HepG2 (cell line): ENCODE data around the gene TRIM72. TPM values are rescaled to one million over a fixed set of nuclear protein-coding genes. Genes with fewer than 3 reads are reported as not detected.

Experiments
- ATAC-seq: fragments of 200-7000 bp; cut with Tn5 transposase; 3 replicates; pipeline ENCODE4 v1.9.1; 2020; ENCODE audit warnings: mild to moderate bottlenecking, moderate library complexity
- BruUV-seq: library from RNA; stranded (reverse); fragments of 400-500 nt; replicated peaks from 2 replicates; lab custom pipeline; 2021; lab: Mats Ljungman, UMichigan
- CTCF ChIA-PET: fragments of 300-600 bp; formaldehyde crosslinking; extraction: SDS; loops from one replicate; lab custom pipeline; 2021; ENCODE audit warnings: low total read pairs, inconsistent platforms, low intra/inter-chr PET ratio; lab: Yijun Ruan, JAX
- POLR2A ChIA-PET: fragments of 350-600 bp; sonication (Branson Sonifier 250); formaldehyde crosslinking; loops from one replicate; lab custom pipeline; 2020; ENCODE audit warnings: antibody characterized with exemption, inconsistent platforms; lab: Yijun Ruan, JAX
- DNase-seq: peaks from one replicate; pipeline ENCODE4 v3.0.0-alpha.2; 2015; ENCODE audit warnings: low spot score
- FAIRE-seq: peaks from 3 replicates; lab custom pipeline; 2011; peaks lifted over from hg19 to GRCh38; lab: Jason Lieb, UNC
- H2AFZ ChIP-seq: one replicate; pipeline ENCODE4 v1.6.1; 2011; ENCODE audit warnings: low read length, inconsistent platforms
- H3K27ac ChIP-seq: fragments of 300-600 bp; 3 replicates; pipeline ENCODE4 v1.8.0; 2011; ENCODE audit warnings: mixed run types, mild to moderate bottlenecking, mixed read lengths, low read length, inconsistent platforms; ENCODE audit not compliant: insufficient read depth; ENCODE audit errors: extremely low read length
- H3K27me3 ChIP-seq, 2 experiments: fragments of 200-600 bp in 1 of 2; 2 replicates in 1 of 2; 3 replicates in 1 of 2; pipeline versions ENCODE4 v1.6.0 to v1.8.0; 2011; ENCODE audit warnings: low read length in 2 of 2, mild to moderate bottlenecking in 2 of 2, moderate library complexity in 2 of 2, inconsistent platforms in 1 of 2; ENCODE audit not compliant: insufficient read depth in 2 of 2, control insufficient read depth in 1 of 2
- H3K36me3 ChIP-seq, 2 experiments: fragments of 200-600 bp in 1 of 2; replicated peaks in 1 of 2; 2 replicates in 1 of 2; 3 replicates in 1 of 2; pipeline versions ENCODE4 v1.5.1 to v1.8.0; 2011; ENCODE audit warnings: low read length in 2 of 2, inconsistent platforms in 1 of 2; ENCODE audit not compliant: insufficient read depth in 2 of 2, control insufficient read depth in 1 of 2
- H3K4me1 ChIP-seq: 2 replicates; pipeline ENCODE4 v1.5.1; 2012; ENCODE audit warnings: low read length, inconsistent platforms; ENCODE audit not compliant: insufficient read depth
- H3K4me2 ChIP-seq: 2 replicates; pipeline ENCODE4 v1.6.0; 2011; ENCODE audit warnings: low read depth, low read length, inconsistent platforms
- H3K4me3 ChIP-seq, 3 experiments: fragments of 200-600 bp in 1 of 3; sonication (generic), shearing (Covaris generic) in 1 of 3; replicated peaks in 1 of 3; 2 replicates each; pipeline ENCODE4 v1.5.1; 2011 to 2016; ENCODE audit warnings: low read length in 3 of 3, inconsistent platforms in 2 of 3, low read depth in 2 of 3, mild to moderate bottlenecking in 2 of 3, control low read depth in 1 of 3, mixed read lengths in 1 of 3; ENCODE audit not compliant: insufficient read depth in 1 of 3
- H3K79me2 ChIP-seq: one replicate; pipeline ENCODE4 v1.6.1; 2011; ENCODE audit warnings: low read length, inconsistent platforms; ENCODE audit not compliant: insufficient read depth
- H3K9ac ChIP-seq: 2 replicates; pipeline ENCODE4 v1.6.0; 2011; ENCODE audit warnings: mild to moderate bottlenecking, low read depth, low read length, inconsistent platforms; ENCODE audit not compliant: insufficient read depth
- H3K9me3 ChIP-seq: 2 replicates; pipeline ENCODE4 v1.5.1; 2012; ENCODE audit warnings: mild to moderate bottlenecking, low read length
- H4K20me1 ChIP-seq: 2 replicates; pipeline ENCODE4 v1.6.0; 2011; ENCODE audit warnings: inconsistent platforms, mild to moderate bottlenecking, low read length, moderate library complexity; ENCODE audit not compliant: insufficient read depth
- BCL6 ChIP-seq: IDR thresholded peaks from 2 replicates; pipeline ENCODE4 v1.6.1; 2016; ENCODE audit warnings: missing genetic modification reagents, missing compliant biosample characterization
- MAF1 ChIP-seq: sonication (generic); formaldehyde crosslinking; IDR thresholded peaks from 2 replicates; pipeline ENCODE4 v1.5.0; 2020; ENCODE audit warnings: missing genetic modification reagents, borderline replicate concordance
- MAFK ChIP-seq, 2 experiments: IDR thresholded peaks in 1 of 2; conservative IDR thresholded peaks in 1 of 2; 2 replicates each; pipeline ENCODE4 v1.6.1; 2011; ENCODE audit warnings: improper control_type of control experiment in 2 of 2, low read length in 2 of 2
- MXI1 ChIP-seq: IDR thresholded peaks from 3 replicates; pipeline ENCODE4 v1.6.1; 2012; ENCODE audit warnings: low read depth, low read length, inconsistent platforms, borderline replicate concordance
- NFIB ChIP-seq: sonication (generic); formaldehyde crosslinking; IDR thresholded peaks from 2 replicates; pipeline ENCODE4 v1.9.0; 2021; ENCODE audit warnings: missing genetic modification reagents, mild to moderate bottlenecking, borderline replicate concordance
- NONO ChIP-seq, 2 experiments: fragments of 450-650 bp in 1 of 2; sonication (generic) in 1 of 2; formaldehyde crosslinking in 1 of 2; IDR thresholded peaks in 1 of 2; conservative IDR thresholded peaks in 1 of 2; 2 replicates each; pipeline versions ENCODE4 v1.6.1 to v1.8.0; 2017 to 2022; ENCODE audit warnings: mild to moderate bottlenecking in 1 of 2, missing genetic modification reagents in 1 of 2, moderate library complexity in 1 of 2
- ZBTB20 ChIP-seq: sonication (generic); formaldehyde crosslinking; IDR thresholded peaks from 2 replicates; pipeline ENCODE4 v1.8.1; 2023; ENCODE audit warnings: missing genetic modification reagents, low read depth, mild to moderate bottlenecking, borderline replicate concordance
- WGBS: methylation state at CpG from one replicate; pipeline ENCODE4 v1.1.6; 2017; ENCODE audit warnings: low lambda C conversion rate; 5-methylcytosine and 5-hydroxymethylcytosine counted together
- in situ Hi-C: cut with HindIII; loops from 2 replicates; pipeline ENCODE4 v1.10.0; 2017; ENCODE audit warnings: low pct_unique_long_range_greater_than_20kb; ENCODE audit not compliant: extremely low pct_ligation_motif_present
- intact Hi-C: fragments of 100-400 bp; cut with micrococcal nuclease; formaldehyde crosslinking; loops from one replicate; pipeline ENCODE4 v1.10.0; 2022; ENCODE audit not compliant: unreplicated experiment
- polyA plus RNA-seq, 8 experiments: library from polyadenylated mRNA; depleted of rRNA in 3 of 8; stranded (reverse) in 7 of 8; unstranded in 1 of 8; fragments of >200 nt; fragmentation: Illumina TruSeq in 4 of 8; extraction: Trizol in 4 of 8; gene quantifications; 2 replicates each; pipeline versions ENCODE4 v1.2.1 to v1.2.3, GENCODE V29; 2011 to 2016; ENCODE audit warnings: low read depth in 4 of 8, missing spikeins in 1 of 8, mixed read lengths in 1 of 8; ENCODE audit not compliant: insufficient read depth in 1 of 8
- total RNA-seq, 5 experiments: library from RNA; depleted of rRNA; stranded (reverse); fragments of >200 nt; fragmentation: Illumina TruSeq; extraction: Trizol; gene quantifications; 2 replicates each; pipeline ENCODE4 v1.2.3, GENCODE V29; 2016; ENCODE audit warnings: low read depth in 1 of 5
- TF ChIP-seq, protein P1 (sequence below): sonication (generic); formaldehyde crosslinking; IDR thresholded peaks from 2 replicates; pipeline ENCODE4 v1.9.0; 2021; ENCODE audit warnings: missing genetic modification reagents, borderline replicate concordance
- TF ChIP-seq, protein P2 (sequence below): sonication (generic); formaldehyde crosslinking; conservative IDR thresholded peaks from 2 replicates; pipeline ENCODE4 v1.8.1; 2023; ENCODE audit warnings: missing genetic modification reagents
- TF ChIP-seq, protein P3 (sequence below): sonication (generic); formaldehyde crosslinking; IDR thresholded peaks from 2 replicates; pipeline ENCODE4 v1.8.1; 2023; ENCODE audit warnings: mild to moderate bottlenecking, moderate library complexity, missing genetic modification reagents
- TF ChIP-seq, protein P4 (sequence below): IDR thresholded peaks from 2 replicates; pipeline ENCODE4 v1.6.1; 2016; ENCODE audit warnings: low read depth, missing genetic modification reagents, missing compliant biosample characterization

Gene TRIM72
- total and polyA plus RNA-seq, 2 of the 13 experiments (the other 11 are each of a cell fraction or from before 2014, with no cell fraction given), result not detected

DNA sequence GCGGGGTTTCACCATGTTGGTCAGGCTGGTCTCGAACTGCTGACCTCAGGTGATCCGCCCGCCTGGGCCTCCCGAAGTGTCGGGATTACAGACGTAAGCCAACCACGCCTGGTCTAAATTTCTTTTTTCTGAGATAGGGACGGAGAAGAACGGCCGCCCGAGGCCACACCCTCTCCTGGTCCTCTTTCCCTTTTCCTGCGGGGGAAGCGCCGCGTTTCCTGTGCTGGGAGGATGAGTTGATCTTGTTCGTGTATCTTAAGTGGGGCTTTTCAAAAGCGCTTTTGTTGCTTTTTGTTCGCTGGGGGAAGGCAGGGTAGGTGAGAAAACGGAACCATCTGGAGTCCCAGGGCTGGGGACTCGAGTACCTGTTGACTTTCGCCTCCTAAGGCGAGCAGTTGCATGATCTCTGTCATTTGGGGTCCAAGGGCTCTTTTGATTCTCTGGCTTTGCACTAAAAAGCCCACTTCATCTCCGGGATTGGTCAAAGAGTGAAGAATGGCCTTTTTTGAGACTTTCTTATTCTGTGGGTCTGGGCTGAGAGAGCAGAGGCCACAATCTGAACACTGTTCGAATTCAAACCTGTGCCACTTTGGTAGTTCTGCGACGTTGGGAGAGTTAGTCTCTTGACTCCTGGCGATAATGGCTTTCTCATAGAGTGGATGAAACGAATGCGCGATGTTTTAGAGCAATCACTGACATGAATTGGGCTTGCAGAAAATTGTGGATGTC lies 32.7 kb upstream of the TRIM72 start:
- Histone ChIP-seq H3K27ac (peak overlapping the region; percentile 94), H3K79me2 (peaks cover 67% of the 10 kb centered on the region), H3K4me1 (peaks cover 64% of the 10 kb centered on the region), H3K4me2 (peak overlapping the region; percentile 90), H2AFZ (no peak overlapping the region), H3K9me3 (no peaks in the 10 kb centered on the region), H3K9ac (peak overlapping the region; percentile 98), H3K27me3 (no peaks in the 10 kb centered on the region; a peak in 1 of 5 replicates), H4K20me1 (peaks cover 57% of the 10 kb centered on the region), H3K36me3 (peaks cover 25 to 45% of the 10 kb centered on the region in 2 experiments), H3K4me3 (peak overlapping the region; percentile 90 to 93 (median 93))
- intact Hi-C loops (no loop called here), in situ Hi-C loops (no loop called here)
- BruUV-seq, result TSS peak; percentile 46
- POLR2A ChIA-PET, result interaction anchor here (0.6 to 2.5 kb wide), 27 partner anchors 8 to 532 kb away, joined by 3 to 65 read pairs (median 9); partner anchors contain the start of genes ARMC5, KAT8, ORAI3 and PHKG2
- no peak for DNase-seq
- FAIRE-seq, result no peak
- CTCF ChIA-PET, result no interaction called here
- WGBS, result 1% methylated on average over 31 of the region's 31 CpGs
- peak; percentile 1; the same call in 2 of the 3 replicates for ATAC-seq
- TF ChIP-seq, protein P1, sequence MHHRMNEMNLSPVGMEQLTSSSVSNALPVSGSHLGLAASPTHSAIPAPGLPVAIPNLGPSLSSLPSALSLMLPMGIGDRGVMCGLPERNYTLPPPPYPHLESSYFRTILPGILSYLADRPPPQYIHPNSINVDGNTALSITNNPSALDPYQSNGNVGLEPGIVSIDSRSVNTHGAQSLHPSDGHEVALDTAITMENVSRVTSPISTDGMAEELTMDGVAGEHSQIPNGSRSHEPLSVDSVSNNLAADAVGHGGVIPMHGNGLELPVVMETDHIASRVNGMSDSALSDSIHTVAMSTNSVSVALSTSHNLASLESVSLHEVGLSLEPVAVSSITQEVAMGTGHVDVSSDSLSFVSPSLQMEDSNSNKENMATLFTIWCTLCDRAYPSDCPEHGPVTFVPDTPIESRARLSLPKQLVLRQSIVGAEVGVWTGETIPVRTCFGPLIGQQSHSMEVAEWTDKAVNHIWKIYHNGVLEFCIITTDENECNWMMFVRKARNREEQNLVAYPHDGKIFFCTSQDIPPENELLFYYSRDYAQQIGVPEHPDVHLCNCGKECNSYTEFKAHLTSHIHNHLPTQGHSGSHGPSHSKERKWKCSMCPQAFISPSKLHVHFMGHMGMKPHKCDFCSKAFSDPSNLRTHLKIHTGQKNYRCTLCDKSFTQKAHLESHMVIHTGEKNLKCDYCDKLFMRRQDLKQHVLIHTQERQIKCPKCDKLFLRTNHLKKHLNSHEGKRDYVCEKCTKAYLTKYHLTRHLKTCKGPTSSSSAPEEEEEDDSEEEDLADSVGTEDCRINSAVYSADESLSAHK, result no peak
- TF ChIP-seq, protein P2, sequence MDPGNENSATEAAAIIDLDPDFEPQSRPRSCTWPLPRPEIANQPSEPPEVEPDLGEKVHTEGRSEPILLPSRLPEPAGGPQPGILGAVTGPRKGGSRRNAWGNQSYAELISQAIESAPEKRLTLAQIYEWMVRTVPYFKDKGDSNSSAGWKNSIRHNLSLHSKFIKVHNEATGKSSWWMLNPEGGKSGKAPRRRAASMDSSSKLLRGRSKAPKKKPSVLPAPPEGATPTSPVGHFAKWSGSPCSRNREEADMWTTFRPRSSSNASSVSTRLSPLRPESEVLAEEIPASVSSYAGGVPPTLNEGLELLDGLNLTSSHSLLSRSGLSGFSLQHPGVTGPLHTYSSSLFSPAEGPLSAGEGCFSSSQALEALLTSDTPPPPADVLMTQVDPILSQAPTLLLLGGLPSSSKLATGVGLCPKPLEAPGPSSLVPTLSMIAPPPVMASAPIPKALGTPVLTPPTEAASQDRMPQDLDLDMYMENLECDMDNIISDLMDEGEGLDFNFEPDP (CRISPR knock-in tag), result no peak
- TF ChIP-seq NFIB (CRISPR knock-in tag) (0 out of 2 replicates have a peak, but pooled peaks have one; percentile 31), MXI1 (0 out of 3 replicates have a peak, but pooled peaks have one; percentile 21), MAFK (conservative IDR thresholded peaks at IDR 0.05 in 1 of 2, IDR thresholded peaks at IDR 0.05 in 1 of 2; ENCODE audit: low read length in 2 of 2) (no peak), BCL6 (no peak), MAF1 (no peak), NONO (IDR thresholded peaks at IDR 0.05) (no peak), NONO (CRISPR knock-in tag; conservative IDR thresholded peaks at IDR 0.05) (no peak), ZBTB20 (CRISPR knock-in tag) (no peak)
- TF ChIP-seq, protein P3, sequence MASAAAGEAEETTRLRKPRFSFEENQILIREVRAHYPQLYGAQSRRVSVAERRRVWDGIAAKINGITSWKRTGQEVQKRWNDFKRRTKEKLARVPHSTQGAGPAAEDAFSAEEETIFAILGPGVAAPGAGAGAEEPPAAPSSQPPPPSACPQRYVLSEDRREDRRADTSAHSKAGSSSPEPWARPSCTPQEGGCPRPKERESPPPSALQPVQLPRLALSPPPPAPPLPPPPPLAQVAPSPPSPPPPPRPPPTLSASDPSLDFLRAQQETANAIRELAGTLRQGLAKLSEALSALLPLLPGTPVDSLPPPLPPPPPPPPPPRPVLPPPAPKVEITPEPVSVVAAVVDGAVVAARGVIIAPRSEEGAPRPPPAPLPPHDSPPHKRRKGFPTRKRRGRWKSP, result 0 out of 2 replicates have a peak, but pooled peaks have one; percentile 3
- TF ChIP-seq, protein P4, sequence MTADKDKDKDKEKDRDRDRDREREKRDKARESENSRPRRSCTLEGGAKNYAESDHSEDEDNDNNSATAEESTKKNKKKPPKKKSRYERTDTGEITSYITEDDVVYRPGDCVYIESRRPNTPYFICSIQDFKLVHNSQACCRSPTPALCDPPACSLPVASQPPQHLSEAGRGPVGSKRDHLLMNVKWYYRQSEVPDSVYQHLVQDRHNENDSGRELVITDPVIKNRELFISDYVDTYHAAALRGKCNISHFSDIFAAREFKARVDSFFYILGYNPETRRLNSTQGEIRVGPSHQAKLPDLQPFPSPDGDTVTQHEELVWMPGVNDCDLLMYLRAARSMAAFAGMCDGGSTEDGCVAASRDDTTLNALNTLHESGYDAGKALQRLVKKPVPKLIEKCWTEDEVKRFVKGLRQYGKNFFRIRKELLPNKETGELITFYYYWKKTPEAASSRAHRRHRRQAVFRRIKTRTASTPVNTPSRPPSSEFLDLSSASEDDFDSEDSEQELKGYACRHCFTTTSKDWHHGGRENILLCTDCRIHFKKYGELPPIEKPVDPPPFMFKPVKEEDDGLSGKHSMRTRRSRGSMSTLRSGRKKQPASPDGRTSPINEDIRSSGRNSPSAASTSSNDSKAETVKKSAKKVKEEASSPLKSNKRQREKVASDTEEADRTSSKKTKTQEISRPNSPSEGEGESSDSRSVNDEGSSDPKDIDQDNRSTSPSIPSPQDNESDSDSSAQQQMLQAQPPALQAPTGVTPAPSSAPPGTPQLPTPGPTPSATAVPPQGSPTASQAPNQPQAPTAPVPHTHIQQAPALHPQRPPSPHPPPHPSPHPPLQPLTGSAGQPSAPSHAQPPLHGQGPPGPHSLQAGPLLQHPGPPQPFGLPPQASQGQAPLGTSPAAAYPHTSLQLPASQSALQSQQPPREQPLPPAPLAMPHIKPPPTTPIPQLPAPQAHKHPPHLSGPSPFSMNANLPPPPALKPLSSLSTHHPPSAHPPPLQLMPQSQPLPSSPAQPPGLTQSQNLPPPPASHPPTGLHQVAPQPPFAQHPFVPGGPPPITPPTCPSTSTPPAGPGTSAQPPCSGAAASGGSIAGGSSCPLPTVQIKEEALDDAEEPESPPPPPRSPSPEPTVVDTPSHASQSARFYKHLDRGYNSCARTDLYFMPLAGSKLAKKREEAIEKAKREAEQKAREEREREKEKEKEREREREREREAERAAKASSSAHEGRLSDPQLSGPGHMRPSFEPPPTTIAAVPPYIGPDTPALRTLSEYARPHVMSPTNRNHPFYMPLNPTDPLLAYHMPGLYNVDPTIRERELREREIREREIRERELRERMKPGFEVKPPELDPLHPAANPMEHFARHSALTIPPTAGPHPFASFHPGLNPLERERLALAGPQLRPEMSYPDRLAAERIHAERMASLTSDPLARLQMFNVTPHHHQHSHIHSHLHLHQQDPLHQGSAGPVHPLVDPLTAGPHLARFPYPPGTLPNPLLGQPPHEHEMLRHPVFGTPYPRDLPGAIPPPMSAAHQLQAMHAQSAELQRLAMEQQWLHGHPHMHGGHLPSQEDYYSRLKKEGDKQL (CRISPR knock-in tag), result no peak
